Mesendoderm (in vitro differentiated cells): ENCODE measurements around the gene MRPL20.
A peak's percentile ranks its signal among the peaks of the same experiment; 100 is the strongest.

ENCODE experiments used
- DNase-seq: peaks from one replicate; pipeline ENCODE4 v3.0.0; 2013
- H2AK5ac ChIP-seq: 2 replicates; pipeline ENCODE4 v1.6.1; 2013; ENCODE audit warnings: low read length, inconsistent platforms
- H2BK120ac ChIP-seq: 2 replicates; pipeline ENCODE4 v1.6.1; 2013; ENCODE audit warnings: low read depth, mild to moderate bottlenecking, low read length, moderate library complexity, mixed read lengths
- H2BK15ac ChIP-seq: replicated peaks from 2 replicates; pipeline ENCODE4 v1.6.1; 2013; ENCODE audit warnings: low read depth, mild to moderate bottlenecking, moderate library complexity
- H2BK5ac ChIP-seq: 2 replicates; pipeline ENCODE4 v1.6.1; 2013; ENCODE audit warnings: low read length, inconsistent platforms
- H3K18ac ChIP-seq: 2 replicates; pipeline ENCODE4 v1.6.1; 2013; ENCODE audit warnings: mild to moderate bottlenecking, low read length, mixed read lengths
- H3K23ac ChIP-seq: one replicate; pipeline ENCODE4 v1.6.1; 2013; ENCODE audit warnings: low read length
- H3K27ac ChIP-seq: 2 replicates; pipeline ENCODE4 v1.5.1; 2013; ENCODE audit warnings: low read depth, mild to moderate bottlenecking, inconsistent platforms, low read length, moderate library complexity
- H3K27me3 ChIP-seq: 2 replicates; pipeline ENCODE4 v1.6.1; 2013; ENCODE audit warnings: low read length, control low read depth, mild to moderate bottlenecking, inconsistent platforms; ENCODE audit not compliant: insufficient read depth, poor library complexity
- H3K36me3 ChIP-seq: 2 replicates; pipeline ENCODE4 v1.6.1; 2013; ENCODE audit warnings: low read length, inconsistent platforms; ENCODE audit not compliant: control insufficient read depth, insufficient read depth
- H3K4ac ChIP-seq: one replicate; pipeline ENCODE4 v1.6.1; 2013; ENCODE audit warnings: low read depth, mild to moderate bottlenecking, low read length, moderate library complexity
- H3K4me1 ChIP-seq: 2 replicates; pipeline ENCODE4 v1.6.1; 2013; ENCODE audit warnings: low read depth, low read length, inconsistent platforms; ENCODE audit not compliant: control insufficient read depth
- H3K4me2 ChIP-seq: 2 replicates; pipeline ENCODE4 v1.6.1; 2013; ENCODE audit warnings: low read length
- H3K4me3 ChIP-seq: 2 replicates; pipeline ENCODE4 v1.5.1; 2013; ENCODE audit warnings: mild to moderate bottlenecking, low read length
- H3K56ac ChIP-seq: one replicate; pipeline ENCODE4 v1.6.1; 2013; ENCODE audit warnings: low read length
- H3K79me1 ChIP-seq: 2 replicates; pipeline ENCODE4 v1.6.1; 2013; ENCODE audit warnings: low read length, inconsistent platforms
- H3K79me2 ChIP-seq: 2 replicates; pipeline ENCODE4 v1.6.1; 2013; ENCODE audit warnings: mild to moderate bottlenecking, low read length; ENCODE audit not compliant: control insufficient read depth, insufficient read depth
- H3K9ac ChIP-seq: 2 replicates; pipeline ENCODE4 v1.6.1; 2013; ENCODE audit warnings: low read length, inconsistent platforms
- H4K5ac ChIP-seq: one replicate; pipeline ENCODE4 v1.6.1; 2013; ENCODE audit warnings: low read length
- H4K8ac ChIP-seq: one replicate; pipeline ENCODE4 v1.6.1; 2013; ENCODE audit warnings: low read depth, mild to moderate bottlenecking, control low read depth, low read length, moderate library complexity
- WGBS: extraction: QIAGEN DNeasy Blood & Tissue Kit; methylation state at CpG from one replicate; pipeline ENCODE4 v1.1.7; 2013; ENCODE audit warnings: low lambda C conversion rate, missing lambda C conversion rate; ENCODE audit not compliant: insufficient coverage; ENCODE audit errors: extremely low coverage; 5-methylcytosine and 5-hydroxymethylcytosine counted together

The MRPL20 gene

DNA sequence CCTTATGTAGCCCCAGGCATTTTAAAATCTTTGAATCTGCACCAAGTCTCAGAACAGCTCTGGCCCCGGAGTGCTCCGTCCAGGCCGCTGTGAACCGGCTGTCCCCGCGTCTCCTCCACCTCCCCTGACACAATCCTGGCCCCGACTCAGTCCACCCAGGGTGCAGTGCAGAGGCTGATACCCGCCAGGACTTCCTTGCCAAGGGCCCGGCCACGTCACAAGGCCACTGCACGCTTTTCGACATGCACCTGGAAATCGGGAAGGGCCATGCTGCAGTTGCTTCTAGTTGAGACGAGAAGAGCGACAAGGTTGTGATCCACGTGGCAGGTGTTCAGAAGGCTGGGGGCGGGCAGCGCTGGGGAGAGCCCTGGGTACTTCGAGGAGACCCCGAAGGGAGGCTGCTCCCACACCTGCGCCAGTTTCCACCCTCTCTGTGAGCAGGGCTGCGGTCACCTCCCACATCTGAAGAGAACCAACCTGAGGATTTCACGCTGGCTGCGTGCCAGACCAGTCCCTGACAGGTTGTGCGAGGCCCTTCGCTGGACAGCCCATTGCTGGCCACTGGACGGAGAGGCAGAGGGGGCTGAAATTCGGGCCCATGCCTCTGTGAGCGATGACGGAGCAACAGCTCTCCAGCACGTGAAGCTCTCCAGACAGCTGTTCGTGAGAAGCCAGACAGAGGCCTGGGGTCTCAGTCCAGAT, 35.1 kb upstream of the MRPL20 start:
- Histone ChIP-seq H3K36me3 (no peaks in the 10 kb centered on the region), H4K8ac (no peak overlapping the region), H3K4me1 (no peaks in the 10 kb centered on the region), H4K5ac (no peak overlapping the region), H3K9ac (no peak overlapping the region), H2AK5ac (no peak overlapping the region), H3K27me3 (no peaks in the 10 kb centered on the region), H3K79me2 (peaks cover 5% of the 10 kb centered on the region), H3K4me2 (no peak overlapping the region), H3K4me3 (no peak overlapping the region), H3K79me1 (no peaks in the 10 kb centered on the region), H3K27ac (no peak overlapping the region), H2BK5ac (no peak overlapping the region), H2BK120ac (no peak overlapping the region), H3K4ac (no peak overlapping the region), H2BK15ac (no peak overlapping the region), H3K23ac (no peak overlapping the region), H3K18ac (no peak overlapping the region), H3K56ac (no peak overlapping the region)
- no peak for DNase-seq
- WGBS: no CpG with 5 or more reads among the region's 32 CpGs

DNA sequence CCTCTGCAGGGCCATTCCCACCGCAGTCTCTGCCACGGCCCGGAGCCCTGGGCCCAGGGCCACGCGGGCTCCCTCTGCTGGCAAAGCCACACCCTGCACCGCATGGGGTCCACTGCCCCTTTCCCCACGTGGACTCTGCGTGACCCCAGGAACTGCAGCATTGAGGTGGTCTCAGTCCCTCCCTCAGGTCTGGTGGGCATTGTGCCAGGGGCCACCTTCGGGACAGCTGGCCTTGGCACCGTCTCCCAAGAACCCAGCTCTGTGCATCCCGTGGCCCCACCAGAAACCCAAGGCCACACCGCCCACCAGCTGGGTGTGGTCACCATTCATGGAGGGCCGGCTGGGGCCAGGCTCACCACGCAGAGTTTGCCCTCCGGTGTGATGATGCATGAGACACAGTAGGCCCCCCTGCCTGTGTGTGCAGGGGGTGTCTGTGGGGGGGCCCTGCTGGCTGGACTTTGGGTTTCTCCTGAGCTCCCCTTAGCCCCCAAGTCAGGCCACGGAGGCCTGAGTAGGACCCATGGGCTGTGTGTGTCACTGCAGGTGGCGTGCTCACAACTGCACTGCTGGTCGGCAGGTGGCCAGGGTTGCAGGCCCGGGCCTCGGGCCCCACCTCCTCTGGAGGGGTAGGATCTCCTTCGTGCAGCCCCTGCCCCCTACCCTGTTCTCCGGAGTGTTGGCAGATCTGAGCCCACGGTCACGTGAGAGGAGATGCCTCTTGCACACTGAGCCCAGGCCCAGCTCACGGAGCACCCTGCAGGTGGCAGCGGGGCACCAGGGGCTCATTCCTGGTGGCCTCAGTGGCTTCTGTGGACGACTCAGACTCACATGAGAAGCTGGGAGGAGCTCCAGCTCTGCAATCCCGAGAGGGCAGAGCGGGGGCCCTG, 34.2 kb upstream of the MRPL20 start:
- no peak overlapping the region for H4K8ac ChIP-seq
- peak; percentile 42 for DNase-seq
- H3K27ac ChIP-seq: no peak overlapping the region
- H3K36me3 ChIP-seq: no peaks in the 10 kb centered on the region
- no peak overlapping the region for H4K5ac ChIP-seq
- H3K79me2 ChIP-seq: peaks cover 15% of the 10 kb centered on the region
- no peaks in the 10 kb centered on the region for H3K4me1 ChIP-seq
- H3K4ac ChIP-seq: no peak overlapping the region
- no peak overlapping the region for H3K4me3 ChIP-seq
- H3K56ac ChIP-seq: no peak overlapping the region
- H3K9ac ChIP-seq: no peak overlapping the region
- no peak overlapping the region for H3K18ac ChIP-seq
- H3K27me3 ChIP-seq: no peaks in the 10 kb centered on the region
- no peak overlapping the region for H2AK5ac ChIP-seq
- H2BK120ac ChIP-seq: no peak overlapping the region
- H3K79me1 ChIP-seq: peaks cover 3% of the 10 kb centered on the region
- no peak overlapping the region for H3K4me2 ChIP-seq
- no peak overlapping the region for H2BK15ac ChIP-seq
- WGBS: no CpG with 5 or more reads among the region's 29 CpGs
- H3K23ac ChIP-seq: no peak overlapping the region
- H2BK5ac ChIP-seq: no peak overlapping the region

GRCh38 chr1:1440262-1441001, 33.3 kb upstream of the MRPL20 start:
- H3K23ac ChIP-seq: no peak overlapping the region
- no peak overlapping the region for H4K8ac ChIP-seq
- H2BK120ac ChIP-seq: no peak overlapping the region
- peaks cover 19% of the 10 kb centered on the region for H3K79me2 ChIP-seq
- no peak overlapping the region for H3K56ac ChIP-seq
- H3K36me3 ChIP-seq: no peaks in the 10 kb centered on the region
- H3K9ac ChIP-seq: no peak overlapping the region
- no peak overlapping the region for H3K27ac ChIP-seq
- no peak overlapping the region for H3K4me3 ChIP-seq
- no peaks in the 10 kb centered on the region for H3K27me3 ChIP-seq
- H2BK5ac ChIP-seq: no peak overlapping the region
- DNase-seq: no peak
- H3K18ac ChIP-seq: no peak overlapping the region
- H3K79me1 ChIP-seq: peaks cover 3% of the 10 kb centered on the region
- no peak overlapping the region for H2AK5ac ChIP-seq
- no peaks in the 10 kb centered on the region for H3K4me1 ChIP-seq
- no peak overlapping the region for H3K4me2 ChIP-seq
- WGBS: no CpG with 5 or more reads among the region's 26 CpGs
- H2BK15ac ChIP-seq: no peak overlapping the region
- H4K5ac ChIP-seq: no peak overlapping the region
- no peak overlapping the region for H3K4ac ChIP-seq

DNA sequence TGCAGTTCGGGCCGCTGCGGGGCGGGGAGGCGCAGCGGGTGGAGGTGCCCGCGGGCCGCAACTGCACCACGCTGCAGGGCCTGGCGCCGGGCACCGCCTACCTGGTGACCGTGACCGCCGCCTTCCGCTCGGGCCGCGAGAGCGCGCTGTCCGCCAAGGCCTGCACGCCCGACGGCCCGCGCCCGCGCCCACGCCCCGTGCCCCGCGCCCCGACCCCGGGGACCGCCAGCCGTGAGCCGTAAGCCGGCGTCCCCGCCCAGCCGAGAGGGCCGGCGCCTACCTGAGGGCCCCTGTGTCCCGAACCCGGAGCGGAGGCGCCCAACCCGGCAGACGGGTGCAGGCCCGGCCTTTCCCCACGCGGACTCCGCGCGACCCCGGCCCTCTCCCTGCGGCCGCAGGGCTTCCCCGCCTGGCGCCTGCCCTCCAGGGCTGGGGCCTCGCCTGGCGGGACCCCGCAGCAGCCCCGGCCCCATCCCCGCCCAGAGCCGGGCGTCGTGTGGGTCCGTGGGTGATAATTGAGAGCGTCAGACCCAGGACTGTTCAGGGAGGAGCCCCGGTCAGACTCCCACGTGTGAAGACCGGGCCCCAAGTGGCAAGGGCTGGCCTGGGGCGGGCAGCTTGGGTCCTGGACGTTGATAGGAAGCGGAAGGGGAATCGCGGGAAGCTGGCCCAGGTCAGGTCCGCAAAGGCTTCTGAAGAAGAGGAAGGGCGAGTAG, 32.6 kb upstream of the MRPL20 start:
- Histone ChIP-seq H3K4me2 (no peak overlapping the region), H3K18ac (no peak overlapping the region), H3K36me3 (no peaks in the 10 kb centered on the region), H3K27ac (no peak overlapping the region), H3K4me3 (no peak overlapping the region), H2BK5ac (no peak overlapping the region), H3K56ac (no peak overlapping the region), H3K79me2 (peaks cover 19% of the 10 kb centered on the region), H2AK5ac (no peak overlapping the region), H3K23ac (no peak overlapping the region), H3K79me1 (peaks cover 3% of the 10 kb centered on the region), H3K27me3 (no peaks in the 10 kb centered on the region), H3K9ac (no peak overlapping the region), H3K4ac (no peak overlapping the region), H4K5ac (no peak overlapping the region), H2BK120ac (no peak overlapping the region), H2BK15ac (no peak overlapping the region), H3K4me1 (peaks cover 5% of the 10 kb centered on the region), H4K8ac (no peak overlapping the region)
- WGBS: no CpG with 5 or more reads among the region's 82 CpGs
- DNase-seq: no peak

DNA sequence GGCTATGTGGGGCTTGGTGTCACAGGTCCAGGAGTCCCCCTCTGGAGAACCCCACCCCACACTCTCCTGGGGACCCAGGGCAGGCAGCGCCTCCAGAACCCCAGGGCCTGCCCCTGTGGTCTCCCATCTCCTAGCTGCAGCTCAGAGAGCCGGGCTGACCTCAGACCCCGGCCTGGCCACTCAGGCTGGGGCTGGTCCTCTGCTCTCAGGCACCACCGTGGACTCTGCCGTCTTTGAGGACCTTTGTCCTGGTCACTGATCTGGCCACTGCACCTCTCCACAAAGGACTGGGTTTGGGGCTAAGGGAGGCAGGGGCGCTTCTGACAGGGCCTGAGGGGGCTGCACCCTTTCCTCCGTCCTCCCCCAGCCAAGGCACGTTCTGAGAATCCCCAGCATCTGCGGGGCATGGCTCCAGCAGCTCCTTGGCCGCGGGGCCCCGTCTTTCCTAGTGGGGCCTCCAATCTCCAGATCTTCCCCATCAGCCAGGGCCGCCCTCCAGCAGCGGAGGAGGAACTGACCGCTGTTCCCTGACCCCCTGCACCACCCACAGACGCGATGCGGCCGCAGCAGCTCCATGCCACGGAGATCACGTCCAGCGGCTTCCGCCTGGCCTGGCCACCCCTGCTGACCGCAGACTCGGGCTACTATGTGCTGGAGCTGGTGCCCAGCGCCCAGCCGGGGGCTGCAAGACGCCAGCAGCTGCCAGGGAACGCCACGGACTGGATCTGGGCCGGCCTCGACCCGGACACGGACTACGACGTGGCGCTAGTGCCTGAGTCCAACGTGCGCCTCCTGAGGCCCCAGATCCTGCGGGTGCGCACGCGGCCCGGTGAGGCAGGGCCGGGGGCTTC, 31.7 kb upstream of the MRPL20 start:
- Histone ChIP-seq H3K4me3 (no peak overlapping the region), H4K8ac (no peak overlapping the region), H3K27me3 (no peaks in the 10 kb centered on the region), H3K9ac (no peak overlapping the region), H2AK5ac (no peak overlapping the region), H3K18ac (no peak overlapping the region), H2BK5ac (no peak overlapping the region), H4K5ac (no peak overlapping the region), H3K23ac (no peak overlapping the region), H3K79me1 (peaks cover 3% of the 10 kb centered on the region), H3K4ac (no peak overlapping the region), H3K36me3 (no peaks in the 10 kb centered on the region), H3K79me2 (peaks cover 19% of the 10 kb centered on the region), H3K56ac (no peak overlapping the region), H2BK120ac (no peak overlapping the region), H3K27ac (no peak overlapping the region), H3K4me2 (no peak overlapping the region), H2BK15ac (no peak overlapping the region), H3K4me1 (peaks cover 6% of the 10 kb centered on the region)
- no CpG with 5 or more reads among the region's 45 CpGs for WGBS
- no peak for DNase-seq
